Inferior parietal cortex (tissue), 1 donor: ENCODE measurements around the gene MRPS6.
A peak's percentile ranks its signal among the peaks of the same experiment; 100 is the strongest.

Experiments used
- DNase-seq: peaks from one replicate; pipeline ENCODE4 v3.0.0-alpha.2; 2016; ENCODE audit errors: extremely low spot score

Gene MRPS6

DNA sequence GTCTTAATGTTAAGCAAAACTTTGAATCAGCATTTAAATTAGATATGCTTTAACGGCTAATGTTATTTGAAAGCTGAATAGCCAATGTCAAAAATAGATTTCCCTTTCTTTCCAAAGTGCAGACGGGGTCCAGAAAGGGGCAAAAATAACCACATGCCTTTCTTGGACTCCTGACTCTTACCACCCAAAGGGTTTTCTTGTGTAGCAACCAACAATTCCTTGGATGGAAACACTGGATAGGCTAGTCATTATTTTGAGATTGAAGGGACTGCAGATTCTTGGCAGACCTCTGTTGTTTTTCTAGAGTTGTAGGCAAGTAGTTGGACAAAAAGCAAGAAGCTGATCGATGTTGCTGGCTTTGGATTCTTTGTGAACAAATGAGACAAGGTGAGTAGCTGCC is 107.0 kb downstream of the MRPS6 start:
- DNase-seq, result no peak

DNA sequence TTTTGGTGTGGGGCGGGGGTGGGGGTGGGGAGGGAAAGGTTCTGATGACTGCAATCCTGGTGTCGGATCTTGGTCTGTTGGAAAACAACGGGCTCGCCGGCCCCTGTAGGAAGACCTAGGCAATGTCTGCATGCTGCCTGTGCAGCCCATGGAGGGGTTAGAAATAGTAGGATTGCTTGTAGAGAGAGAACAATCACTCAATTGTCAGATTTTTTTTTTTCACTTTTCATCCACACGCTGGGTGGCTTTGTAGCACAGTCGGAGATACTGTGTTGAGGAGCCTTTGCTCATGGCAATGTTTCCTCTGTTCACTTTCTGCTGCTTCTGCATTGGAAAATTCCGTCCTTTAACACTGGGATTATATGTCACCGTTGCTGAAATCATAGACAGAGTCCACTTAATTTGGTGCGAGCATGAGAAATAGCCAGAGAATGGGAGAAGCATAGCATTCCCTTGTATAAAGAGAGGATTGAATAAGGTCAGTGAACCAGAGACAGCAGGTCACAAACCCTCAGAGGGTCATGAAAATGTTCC is 107.5 kb downstream of the MRPS6 start:
- DNase-seq, result peak; percentile 62

DNA sequence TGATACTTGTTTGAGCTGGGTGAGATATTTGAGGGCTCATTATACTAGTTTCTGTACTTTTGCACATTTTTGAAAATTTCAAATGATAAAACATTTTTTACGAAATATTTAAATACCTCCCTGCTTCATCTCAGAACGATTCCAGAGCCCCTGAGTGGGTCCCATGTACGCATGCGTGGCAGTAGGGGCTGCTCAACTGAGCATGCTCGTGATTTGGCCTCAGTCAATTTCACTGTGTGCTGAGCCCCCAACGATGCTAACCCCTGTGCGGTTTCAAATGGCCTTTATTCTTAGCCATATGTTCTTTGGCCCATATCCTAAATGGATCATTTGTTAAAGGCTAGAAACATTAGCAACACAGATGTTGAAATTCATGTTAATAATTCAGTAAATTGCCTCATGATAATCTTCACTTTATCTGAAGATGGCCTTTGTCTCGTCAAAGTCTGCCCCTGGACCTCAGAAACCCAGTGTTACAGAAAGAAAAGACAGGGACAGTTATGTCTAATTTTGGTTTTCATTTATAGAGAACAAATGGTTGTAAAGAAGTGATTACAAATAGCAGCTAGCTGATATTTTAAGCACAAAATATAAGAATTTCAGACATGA is 108.2 kb downstream of the MRPS6 start:
- no peak for DNase-seq

DNA sequence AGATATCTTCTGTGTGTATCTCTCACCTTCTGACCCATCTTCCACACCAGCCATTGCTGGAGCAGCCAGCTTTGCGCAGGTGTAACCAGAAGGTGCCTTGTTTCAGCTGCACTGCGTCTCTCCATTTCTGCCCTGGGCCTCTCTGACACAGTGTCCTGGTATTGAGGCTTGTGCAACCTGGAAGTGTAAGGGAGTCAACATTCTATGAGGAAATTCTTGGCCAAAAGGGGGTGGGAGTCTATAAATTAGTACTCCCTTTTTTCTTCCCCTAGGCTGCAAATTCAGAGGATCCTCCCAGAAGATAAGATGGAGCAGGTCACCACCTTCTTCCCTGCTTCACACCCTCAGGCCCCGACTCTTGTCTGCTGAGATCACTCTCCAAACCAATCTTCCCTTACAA is 109.1 kb downstream of the MRPS6 start:
- DNase-seq, result no peak

DNA sequence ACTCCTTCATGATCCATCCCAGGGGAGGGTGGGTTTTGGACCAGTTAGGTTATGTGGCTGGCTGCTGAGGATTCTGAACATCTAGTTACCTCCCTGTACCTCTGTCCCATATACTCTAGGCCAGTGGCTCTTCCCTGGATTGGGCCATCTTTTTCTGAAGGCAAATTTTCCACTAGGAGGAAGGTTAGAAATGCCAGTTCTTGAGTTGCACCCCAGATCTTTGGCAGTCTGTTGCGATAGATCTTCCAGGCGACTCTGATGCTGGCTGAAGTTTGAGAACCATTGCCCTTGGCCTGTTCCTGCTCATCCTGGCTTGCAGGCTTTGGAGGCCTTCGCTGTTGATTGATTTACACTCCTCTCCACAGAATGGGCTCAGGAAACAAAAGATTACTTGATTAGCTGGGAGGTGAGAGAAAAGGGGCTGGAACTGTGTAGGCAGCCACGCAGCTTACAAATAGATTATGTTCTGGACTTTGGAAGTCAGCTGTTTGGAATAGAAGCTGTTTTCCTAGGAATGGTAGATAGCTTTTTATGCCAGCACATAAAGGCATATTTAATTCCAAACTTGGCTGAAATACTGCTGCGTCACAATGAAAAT is 110.1 kb downstream of the MRPS6 start:
- no peak for DNase-seq

DNA sequence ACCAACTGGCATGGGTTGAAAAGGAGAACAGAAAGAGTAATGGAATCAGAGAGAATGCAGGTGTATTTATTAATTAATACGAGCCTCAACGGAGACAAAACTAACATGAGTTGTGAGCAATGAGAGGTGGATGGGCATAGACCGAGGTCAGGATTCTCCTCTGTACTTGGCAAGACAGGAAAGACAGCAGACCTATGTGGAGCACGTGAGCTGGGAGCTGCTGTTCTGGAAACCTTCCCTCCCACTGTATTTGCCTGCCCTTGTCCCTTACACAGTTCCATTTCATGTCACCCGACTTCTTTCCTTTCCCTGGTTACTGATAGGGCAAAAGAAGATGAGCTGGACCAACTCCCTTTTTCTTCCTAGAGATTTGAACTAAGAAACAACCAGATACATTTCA is 110.9 kb downstream of the MRPS6 start:
- no peak for DNase-seq

DNA sequence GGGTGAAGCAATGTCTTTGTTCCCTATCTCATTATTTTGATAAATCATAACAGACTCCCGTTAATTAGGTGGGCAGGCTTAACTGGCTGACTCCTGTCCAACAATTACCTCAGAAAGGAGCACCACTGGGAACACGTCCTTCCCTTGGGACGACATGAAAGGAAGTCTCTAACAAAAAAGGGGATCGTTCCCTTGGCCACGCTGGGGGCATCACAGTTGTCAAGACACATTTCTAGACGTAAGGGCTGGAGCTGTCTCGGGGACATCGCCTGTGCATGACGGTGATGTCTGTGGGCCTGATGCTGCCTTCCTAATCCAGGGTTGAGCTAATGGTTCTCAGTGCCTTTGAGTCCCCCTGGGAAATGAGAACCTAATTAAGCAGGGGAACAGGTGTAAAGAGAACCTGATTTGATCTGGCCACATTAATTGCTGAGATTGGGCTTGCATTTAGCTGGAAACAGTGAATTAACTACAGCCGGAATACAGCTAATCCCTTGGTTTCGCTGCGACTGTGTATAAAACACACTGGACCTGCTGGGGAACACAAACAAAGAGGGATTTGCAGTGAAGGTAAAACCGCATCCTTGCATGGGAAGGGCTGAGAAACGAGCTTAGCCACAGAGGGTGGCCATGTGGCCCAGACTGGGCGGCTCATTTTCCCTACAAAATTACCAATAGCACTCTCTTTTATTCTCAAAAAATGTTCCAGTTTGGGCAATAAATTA is 111.8 kb downstream of the MRPS6 start:
- DNase-seq, result no peak

DNA sequence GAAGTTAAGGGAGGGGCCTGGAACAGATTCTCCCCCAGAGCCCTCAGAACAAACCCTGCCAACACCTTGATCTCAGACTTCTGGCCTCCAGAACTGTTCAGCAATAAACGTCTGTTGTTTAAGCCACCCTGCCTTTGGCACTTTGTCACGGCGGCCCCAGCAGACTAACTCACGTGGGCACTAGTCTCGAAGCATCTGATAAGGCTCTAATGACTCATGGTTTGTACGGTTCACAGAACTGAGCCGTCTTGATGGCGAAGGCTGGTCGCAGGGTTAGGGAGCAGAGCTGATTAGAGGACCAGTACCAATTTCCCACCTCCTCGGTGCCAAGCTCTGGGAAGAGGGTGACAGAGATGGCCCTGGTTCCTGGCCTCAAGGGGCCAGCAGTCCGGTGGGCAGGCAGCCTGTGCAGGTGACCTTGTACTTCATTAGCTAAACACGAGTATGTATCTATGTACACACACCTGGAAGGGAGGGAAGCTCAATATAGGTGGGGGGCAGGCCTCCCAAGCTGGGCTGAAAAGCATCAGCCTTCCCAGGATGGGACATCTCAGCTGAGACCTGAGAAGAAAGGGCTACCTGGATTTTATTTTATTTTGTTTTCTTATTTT is 112.8 kb downstream of the MRPS6 start:
- DNase-seq, result no peak

DNA sequence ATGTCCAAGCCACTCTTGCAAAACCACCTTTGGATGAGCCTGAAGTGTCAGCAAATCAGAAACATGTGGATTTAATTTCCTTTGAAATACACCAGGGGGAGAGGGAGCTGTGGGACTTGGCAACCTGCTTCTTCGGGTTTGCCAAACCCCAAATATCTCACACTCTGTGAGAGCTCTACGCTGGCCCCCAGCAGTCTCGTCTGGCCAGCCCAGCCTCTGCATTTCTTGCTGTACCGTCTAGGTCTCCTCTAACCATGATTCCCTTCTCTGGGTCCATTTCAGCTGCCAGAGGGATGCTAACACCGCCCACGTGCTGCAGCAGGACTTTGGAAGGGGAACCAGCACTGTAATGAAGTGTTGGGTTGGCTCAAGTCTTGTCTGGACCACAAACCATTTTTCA is 114.6 kb downstream of the MRPS6 start:
- DNase-seq, result no peak

DNA sequence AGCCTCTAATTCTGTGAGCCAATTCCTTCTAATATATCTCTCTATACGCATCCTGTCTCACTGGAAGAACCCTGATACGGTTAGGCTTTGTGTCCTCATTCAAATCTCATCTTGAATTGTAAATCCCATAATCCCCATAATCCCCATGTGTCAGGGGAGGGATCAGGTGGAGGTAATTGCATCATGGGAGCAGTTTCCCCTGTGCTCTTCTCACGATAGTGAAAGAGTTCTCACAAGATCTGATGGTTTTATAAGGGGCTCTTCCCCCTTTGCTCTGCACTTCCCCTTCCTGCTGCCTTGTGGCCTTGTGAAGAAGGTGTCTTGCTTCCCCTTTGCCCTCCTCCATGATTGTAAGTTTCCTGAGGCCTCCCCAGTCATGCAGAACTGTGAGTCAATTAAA is 116.1 kb downstream of the MRPS6 start:
- no peak for DNase-seq

DNA sequence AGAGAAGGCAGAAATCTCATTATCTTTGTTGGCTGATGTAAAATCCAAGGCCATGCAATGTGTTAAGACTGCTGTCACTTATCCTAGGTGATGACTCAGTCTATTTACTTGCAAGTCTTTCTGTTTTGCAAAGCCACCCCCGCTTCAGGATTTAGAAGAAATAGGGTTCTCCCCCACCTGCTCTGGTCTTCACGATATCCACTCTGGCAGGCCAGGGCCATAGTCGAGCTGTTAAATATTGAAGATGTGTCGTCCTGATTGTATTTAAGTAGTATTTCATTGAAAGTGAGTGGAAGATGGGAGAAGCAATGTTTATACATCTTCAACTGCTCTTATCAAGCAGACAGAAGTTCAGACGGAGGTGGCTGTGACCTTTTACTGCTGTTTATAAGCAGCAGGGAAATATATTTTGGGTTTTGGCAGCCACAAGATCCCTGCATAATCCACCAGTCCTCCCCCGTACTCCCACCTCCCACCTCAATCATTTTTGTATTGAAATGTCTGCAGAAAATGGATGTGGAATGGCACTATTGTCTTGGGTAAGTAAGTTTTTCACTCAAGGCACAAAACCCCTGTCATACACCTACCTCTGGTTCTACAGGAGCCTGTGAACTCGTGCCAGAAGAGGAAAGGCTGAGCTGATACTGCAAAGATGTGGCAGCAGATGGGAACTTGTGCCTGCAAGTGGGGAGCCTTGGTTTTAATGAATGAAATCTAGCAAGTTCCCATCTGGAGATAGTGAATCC is 117.4 kb downstream of the MRPS6 start:
- DNase-seq, result no peak

DNA sequence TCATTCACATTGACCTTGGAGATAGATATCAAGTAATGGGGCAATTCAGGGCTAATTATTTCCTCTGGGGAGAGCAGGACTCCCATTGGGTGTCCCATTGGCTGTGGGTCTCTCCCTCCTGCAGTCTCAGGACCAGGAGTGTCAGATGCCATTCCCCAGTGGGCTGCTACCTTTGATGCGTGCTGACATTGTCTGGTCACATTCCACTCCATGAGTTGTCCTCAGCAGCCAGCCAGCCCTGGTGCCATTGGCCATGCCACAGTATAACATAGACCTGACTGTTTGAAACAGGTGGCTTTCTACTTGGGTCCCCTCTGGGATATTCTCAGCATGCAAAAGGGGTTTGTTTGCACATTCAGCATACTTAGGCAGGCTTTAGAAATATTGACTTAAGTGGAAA is 118.5 kb downstream of the MRPS6 start:
- DNase-seq, result no peak
